HEK293T (cell line): ENCODE results near the gene DVL1.

ENCODE experiments used
- CTCF ChIA-PET: fragments of 350-600 bp; formaldehyde crosslinking; extraction: SDS; loops from one replicate; lab custom pipeline; 2021; ENCODE audit warnings: antibody characterized with exemption, inconsistent platforms; lab: Yijun Ruan, JAX
- POLR2A ChIA-PET: fragments of 350-600 bp; formaldehyde crosslinking; extraction: SDS; loops from one replicate; lab custom pipeline; 2020; ENCODE audit warnings: antibody characterized with exemption, inconsistent platforms; lab: Yijun Ruan, JAX
- DNase-seq: peaks from one replicate; pipeline ENCODE4 v3.0.0; 2012; ENCODE audit warnings: mixed read lengths; ENCODE audit errors: extremely low spot score
- ARNT ChIP-seq: fragments of 450-650 bp; IDR thresholded peaks from 2 replicates; pipeline ENCODE4 v1.6.1; 2017; ENCODE audit warnings: mild to moderate bottlenecking
- BHLHE40 ChIP-seq: fragments of 450-650 bp; IDR thresholded peaks from 2 replicates; pipeline ENCODE4 v1.6.1; 2016; ENCODE audit warnings: mild to moderate bottlenecking, moderate library complexity, borderline replicate concordance
- CTBP1 ChIP-seq: fragments of 450-650 bp; IDR thresholded peaks from 2 replicates; pipeline ENCODE4 v1.6.1; 2016; ENCODE audit warnings: borderline replicate concordance
- ELF4 ChIP-seq: fragments of 450-650 bp; IDR thresholded peaks from 2 replicates; pipeline ENCODE4 v1.6.1; 2017; ENCODE audit warnings: antibody characterized with exemption
- FOXA1 ChIP-seq: fragments of 450-650 bp; IDR thresholded peaks from 2 replicates; pipeline ENCODE4 v1.6.1; 2016; ENCODE audit warnings: mild to moderate bottlenecking
- FOXK2 ChIP-seq: fragments of 450-650 bp; IDR thresholded peaks from 2 replicates; pipeline ENCODE4 v1.6.1; 2016; ENCODE audit warnings: mild to moderate bottlenecking
- FOXM1 ChIP-seq: fragments of 450-650 bp; IDR thresholded peaks from 2 replicates; pipeline ENCODE4 v1.6.1; 2017; ENCODE audit warnings: mild to moderate bottlenecking, borderline replicate concordance
- HDGF ChIP-seq: fragments of 450-650 bp; IDR thresholded peaks from 2 replicates; pipeline ENCODE4 v1.6.1; 2017; ENCODE audit warnings: antibody characterized with exemption, borderline replicate concordance
- L3MBTL2 ChIP-seq: fragments of 450-650 bp; conservative IDR thresholded peaks from 2 replicates; pipeline ENCODE4 v1.6.1; 2016; ENCODE audit warnings: mild to moderate bottlenecking
- LEF1 ChIP-seq: fragments of 450-650 bp; IDR thresholded peaks from 2 replicates; pipeline ENCODE4 v1.6.1; 2017; ENCODE audit warnings: mild to moderate bottlenecking, borderline replicate concordance
- NFRKB ChIP-seq: fragments of 450-650 bp; IDR thresholded peaks from 2 replicates; pipeline ENCODE4 v1.6.1; 2016; ENCODE audit warnings: mild to moderate bottlenecking, moderate library complexity
- SP1 ChIP-seq: fragments of 450-650 bp; IDR thresholded peaks from 2 replicates; pipeline ENCODE4 v1.6.1; 2017
- SUZ12 ChIP-seq: fragments of 450-650 bp; IDR thresholded peaks from 2 replicates; pipeline ENCODE4 v1.6.1; 2016; ENCODE audit warnings: mild to moderate bottlenecking
- TARDBP ChIP-seq: fragments of 450-650 bp; IDR thresholded peaks from 2 replicates; pipeline ENCODE4 v1.6.1; 2016
- ZNF384 ChIP-seq: fragments of 450-650 bp; IDR thresholded peaks from 2 replicates; pipeline ENCODE4 v1.6.1; 2016
- TF ChIP-seq, protein P1 (sequence below): fragments of 450-650 bp; IDR thresholded peaks from 2 replicates; pipeline ENCODE4 v1.6.1; 2016

DVL1 gene

GRCh38 chr1:1314678-1315335 is 34.4 kb downstream of the DVL1 start:
- ChIA-PET POLR2A (interaction anchor here (1.1 to 3.3 kb wide), 2 partner anchors 10 to 61 kb away, joined by 4 to 8 read pairs; partner anchors contain the start of gene AURKAIP1), CTCF (no interaction called here)
- TF ChIP-seq L3MBTL2 = no peak
- no peak for TF ChIP-seq ARNT
- TF ChIP-seq, protein P1, sequence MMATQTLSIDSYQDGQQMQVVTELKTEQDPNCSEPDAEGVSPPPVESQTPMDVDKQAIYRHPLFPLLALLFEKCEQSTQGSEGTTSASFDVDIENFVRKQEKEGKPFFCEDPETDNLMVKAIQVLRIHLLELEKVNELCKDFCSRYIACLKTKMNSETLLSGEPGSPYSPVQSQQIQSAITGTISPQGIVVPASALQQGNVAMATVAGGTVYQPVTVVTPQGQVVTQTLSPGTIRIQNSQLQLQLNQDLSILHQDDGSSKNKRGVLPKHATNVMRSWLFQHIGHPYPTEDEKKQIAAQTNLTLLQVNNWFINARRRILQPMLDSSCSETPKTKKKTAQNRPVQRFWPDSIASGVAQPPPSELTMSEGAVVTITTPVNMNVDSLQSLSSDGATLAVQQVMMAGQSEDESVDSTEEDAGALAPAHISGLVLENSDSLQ = no peak
- no peak for TF ChIP-seq CTBP1
- TF ChIP-seq FOXM1 = no peak
- no peak for TF ChIP-seq LEF1
- no peak for TF ChIP-seq FOXK2
- no peak for TF ChIP-seq NFRKB
- TF ChIP-seq BHLHE40 = no peak
- TF ChIP-seq SP1 = no peak
- TF ChIP-seq FOXA1 = no peak
- DNase-seq = no peak

DNA sequence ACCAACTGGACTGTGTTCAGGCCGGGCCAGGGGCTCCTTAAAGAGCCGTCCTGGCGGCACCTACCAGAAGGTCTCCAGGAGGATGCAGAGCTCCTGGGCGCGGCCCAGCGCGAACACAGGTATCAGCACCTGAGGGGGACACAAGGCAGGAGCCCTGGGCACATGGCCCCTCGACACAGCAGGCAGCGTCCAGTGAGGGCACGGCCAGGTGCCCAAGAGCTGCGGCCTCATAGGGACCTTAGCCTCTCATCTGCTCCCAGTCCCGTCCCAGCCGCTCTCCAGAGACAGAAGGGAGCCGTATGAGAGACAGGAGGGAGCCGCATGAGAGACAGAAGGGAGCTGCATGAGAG is 35.0 kb downstream of the DVL1 start:
- TF ChIP-seq L3MBTL2 (no peak), NFRKB (no peak), FOXM1 (no peak), SUZ12 (no peak), LEF1 (no peak), ELF4 (no peak), FOXK2 (no peak), SP1 (no peak), FOXA1 (no peak), BHLHE40 (no peak), TARDBP (no peak), HDGF (no peak), ARNT (no peak), CTBP1 (no peak), ZNF384 (no peak)
- TF ChIP-seq, protein P1 = no peak
- ChIA-PET POLR2A (interaction anchor here (1.1 to 3.3 kb wide), 2 partner anchors 9 to 61 kb away, joined by 4 to 8 read pairs; partner anchors contain the start of gene AURKAIP1), CTCF (no interaction called here)
- DNase-seq = no peak

DNA sequence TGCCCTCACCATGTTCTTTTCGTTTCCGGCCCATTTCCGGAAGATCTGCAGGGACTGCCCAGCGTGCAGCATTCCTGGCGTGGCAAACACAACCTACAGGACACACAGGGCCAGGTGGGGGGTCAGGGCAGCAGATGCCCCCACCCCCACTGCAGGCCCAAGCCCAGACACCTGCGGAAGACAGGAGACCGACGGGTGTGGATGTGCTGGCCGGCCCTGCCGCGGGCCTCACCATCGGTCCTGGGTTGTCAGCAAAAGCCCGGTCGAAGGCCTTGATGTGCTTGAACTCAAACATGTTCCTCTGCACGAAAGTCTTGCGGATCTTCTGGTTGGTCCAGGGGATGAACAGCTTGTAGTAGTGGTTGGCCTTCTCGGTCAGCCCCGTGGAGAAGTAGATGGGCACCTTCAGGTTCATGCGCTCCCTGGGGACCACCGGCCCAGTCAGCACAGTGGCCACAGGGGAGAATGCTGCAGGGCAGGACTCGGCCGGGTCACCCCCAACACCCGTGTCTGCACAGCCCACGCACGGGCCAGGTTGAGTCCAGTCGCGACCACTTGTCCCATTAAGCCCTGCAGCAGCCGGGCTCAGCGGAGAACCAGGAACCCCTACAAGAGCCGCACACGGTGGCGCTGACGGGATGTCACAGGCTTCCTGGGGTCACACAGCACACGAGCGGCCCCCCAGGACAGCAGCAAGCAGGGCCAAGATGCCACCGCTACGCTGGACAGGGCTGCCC is 35.5 kb downstream of the DVL1 start:
- POLR2A ChIA-PET = interaction anchor here (3.3 kb wide), 1 partner anchor 9 kb away, joined by 8 read pairs; no protein-coding TSS in a partner anchor
- TF ChIP-seq ZNF384 (no peak), ARNT (no peak), CTBP1 (no peak), HDGF (no peak), ELF4 (no peak), TARDBP (no peak), SUZ12 (no peak), NFRKB (no peak), FOXM1 (no peak), LEF1 (no peak), BHLHE40 (no peak), L3MBTL2 (no peak), FOXA1 (no peak)
- TF ChIP-seq, protein P1 = no peak
- DNase-seq = no peak
- CTCF ChIA-PET = no interaction called here

GRCh38 chr1:1312450-1313314 is 36.5 kb downstream of the DVL1 start:
- DNase-seq = no peak
- ChIA-PET POLR2A (no interaction called here), CTCF (no interaction called here)
- TF ChIP-seq FOXA1 (no peak), NFRKB (no peak), LEF1 (no peak), ZNF384 (no peak), FOXK2 (no peak), TARDBP (no peak), CTBP1 (no peak), ARNT (no peak), BHLHE40 (no peak)
- TF ChIP-seq, protein P1 = no peak
